Adrenal gland (tissue), 12 donors: ENCODE measurements around the gene OPCML. TPM values are rescaled to one million over a fixed set of nuclear protein-coding genes. Genes with fewer than 3 reads are reported as not detected.

ENCODE experiments used
- DNase-seq, 7 donors: peaks; one replicate each; pipeline ENCODE4 v3.0.0-alpha.2; 2019 to 2020
- H3K27ac ChIP-seq, 5 donors: fragments of 200-600 bp; sonication (generic) in 4 of 5; 1 replicate in 3 of 5; 2 replicates in 2 of 5; pipeline versions ENCODE4 v1.5.1 to v1.8.0; 2016 to 2020; ENCODE audit warnings: mild to moderate bottlenecking in 1 of 5
- H3K27me3 ChIP-seq: fragments of 200-600 bp; 2 replicates; pipeline ENCODE4 v1.8.0; 2021
- H3K36me3 ChIP-seq, 2 donors: fragments of 200-600 bp; replicated peaks in 1 of 2; 1 replicate in 1 of 2; 2 replicates in 1 of 2; pipeline versions ENCODE4 v1.5.1 to v1.8.0; 2018 to 2022
- H3K4me1 ChIP-seq, 2 donors: fragments of 200-600 bp; replicated peaks in 1 of 2; 1 replicate in 1 of 2; 2 replicates in 1 of 2; pipeline versions ENCODE4 v1.5.1 to v1.8.0; 2018 to 2021
- H3K4me3 ChIP-seq, 4 donors: fragments of 200-600 bp; sonication (generic) in 3 of 4; one replicate each; pipeline ENCODE4 v1.5.1; 2016 to 2018
- H3K9me3 ChIP-seq, 3 donors: fragments of 200-600 bp; sonication (generic) in 1 of 3; replicated peaks in 1 of 3; 1 replicate in 2 of 3; 2 replicates in 1 of 3; pipeline versions ENCODE4 v1.5.1 to v1.8.0; 2016 to 2021
- CTCF ChIP-seq, 6 experiments: fragments of 450-650 bp in 4 of 6; fragments of 200-600 bp in 2 of 6; sonication (generic) in 1 of 6; IDR thresholded peaks; 1 replicate in 5 of 6; 2 replicates in 1 of 6; pipeline versions ENCODE4 v1.5.1 to v1.8.0; 2016 to 2021; ENCODE audit warnings: antibody characterized with exemption in 6 of 6, mild to moderate bottlenecking in 2 of 6, moderate library complexity in 1 of 6
- POLR2A ChIP-seq, 2 donors: fragments of 450-650 bp; IDR thresholded peaks; one replicate each; pipeline ENCODE4 v1.6.1; 2017; ENCODE audit warnings: antibody characterized with exemption in 2 of 2, mild to moderate bottlenecking in 2 of 2, moderate library complexity in 1 of 2
- WGBS, 4 donors: extraction: QIAGEN DNeasy Blood & Tissue Kit in 2 of 4; methylation state at CpG; one replicate each; pipeline versions ENCODE4 v1.1.5 to v1.1.7; 2013 to 2017; 5-methylcytosine and 5-hydroxymethylcytosine counted together
- intact Hi-C, 2 donors: fragments of 100-400 bp; cut with DNase I; formaldehyde crosslinking; loops; one replicate each; pipeline versions ENCODE4 v1.14.1 to v1.15.0; 2022 to 2023
- polyA plus RNA-seq, 3 donors: library from polyadenylated mRNA; stranded (reverse); fragments of 200-250 nt in 2 of 3; fragments of 350-450 nt in 1 of 3; fragmentation: Illumina TruSeq in 1 of 3; extraction: RNeasy Lipid Tissue Mini Kit (QIAGEN cat#74804) in 1 of 3; gene quantifications; one replicate each; pipeline ENCODE4 v1.2.3, GENCODE V29; 2013 to 2014
- total RNA-seq, 9 donors: library from RNA; depleted of rRNA in 4 of 9; stranded (reverse); fragments of >200 nt in 4 of 9; fragments of 120-200 nt in 1 of 9; fragmentation: NEBNext Ultra II Directional in 1 of 9; extraction: Animal tissue kit (Norgen Biotek cat#: 25700) in 1 of 9; gene quantifications; one replicate each; pipeline versions ENCODE4 v1.1.0 to v1.2.4, GENCODE V29; 2013 to 2023
- donor health status: healthy with polysubstance abuse.
- donor health status: Bipolar disorder and iron deficiency.
- donor health status: DM: yes; HTN: yes; CAD: no.
- donor health status: DM: no; HTN: no; CAD: no.
- donor health status: DM: no; HTN: no; CAD: no.
- donor health status: DM: yes; HTN: yes; CAD: no.

Gene OPCML
- total and polyA plus RNA-seq, 12 donors: 0.10 to 5.5 (median 0.72) TPM; not detected in 5

DNA sequence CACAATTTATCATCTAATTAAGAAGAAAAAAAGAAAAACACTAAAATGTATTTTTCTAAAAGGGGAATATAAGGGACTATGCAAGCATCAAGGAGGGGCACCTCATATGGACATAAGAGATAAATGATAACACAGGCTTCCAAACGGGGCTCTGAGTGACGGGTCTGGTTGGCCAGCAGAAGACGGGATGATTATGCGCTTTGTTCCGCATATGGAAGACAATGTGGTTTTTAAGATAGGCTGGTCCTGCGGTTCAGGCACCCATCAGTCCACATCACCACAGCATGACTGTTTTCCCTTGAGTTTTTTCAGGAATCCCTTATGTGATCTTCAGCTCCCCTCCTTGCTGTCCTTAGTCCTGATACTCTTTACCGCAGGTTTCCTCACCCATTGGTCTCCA lies 404.6 kb downstream of the OPCML start:
- WGBS, 4 donors: 73 to 86% (median 78%) methylated on average over 7 of the region's 7 CpGs
- H3K4me3 ChIP-seq: no peak overlapping the region
- DNase-seq: no peak
- no peak overlapping the region for H3K27ac ChIP-seq
- TF ChIP-seq POLR2A (IDR thresholded peaks at IDR 0.05): no peak
- TF ChIP-seq CTCF (IDR thresholded peaks at IDR 0.05): no peak
- H3K4me1 ChIP-seq: no peaks in the 10 kb centered on the region
- intact Hi-C loops: no loop called here
- H3K9me3 ChIP-seq: no peaks in the 10 kb centered on the region
- H3K36me3 ChIP-seq: no peaks in the 10 kb centered on the region
- H3K27me3 ChIP-seq: no peaks in the 10 kb centered on the region

- whole genome bisulfite sequencing, 4 donors: 40 to 62% (median 59%) methylated on average over 4 of the region's 4 CpGs
Measured at GRCh38 chr11:133123796-133124195, 408.5 kb downstream of the OPCML start.

DNA sequence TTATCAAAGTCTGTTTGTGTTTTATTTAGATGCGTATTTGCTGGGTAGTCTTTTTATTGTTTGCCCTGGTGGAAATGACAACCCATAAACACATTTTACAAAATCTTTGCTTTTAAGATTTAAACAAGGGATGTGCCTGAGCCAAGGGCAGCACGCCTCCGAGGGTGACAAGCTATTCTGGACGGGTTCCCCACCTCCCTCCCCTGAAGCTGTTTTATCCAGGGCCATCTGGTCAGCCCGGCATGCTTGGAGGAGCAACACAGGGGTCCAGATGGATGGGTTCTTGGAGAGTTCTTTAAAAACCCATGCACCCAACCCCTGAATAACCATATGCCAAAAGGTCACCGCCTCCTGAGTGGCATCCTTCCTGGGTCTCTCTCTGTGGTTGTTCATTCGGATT lies 408.9 kb downstream of the OPCML start:
- H3K4me1 ChIP-seq: no peaks in the 10 kb centered on the region
- 47 to 53% (median 51%) methylated on average over 7 of the region's 7 CpGs for WGBS, 4 donors
- H3K4me3 ChIP-seq: no peak overlapping the region
- no peak for DNase-seq
- H3K9me3 ChIP-seq: no peaks in the 10 kb centered on the region
- TF ChIP-seq CTCF (IDR thresholded peaks at IDR 0.05) (no peak), POLR2A (IDR thresholded peaks at IDR 0.05) (no peak)
- H3K27me3 ChIP-seq: peaks cover 6% of the 10 kb centered on the region
- no peaks in the 10 kb centered on the region for H3K36me3 ChIP-seq
- intact Hi-C loops: no loop called here
- H3K27ac ChIP-seq: no peak overlapping the region

More at GRCh38 chr11:133123796-133124195, 408.5 kb downstream of the OPCML start:
- Histone ChIP-seq H3K4me3 (no peak overlapping the region), H3K9me3 (no peaks in the 10 kb centered on the region), H3K27ac (no peak overlapping the region), H3K4me1 (no peaks in the 10 kb centered on the region), H3K27me3 (peaks cover 6% of the 10 kb centered on the region), H3K36me3 (no peaks in the 10 kb centered on the region)
- no peak for DNase-seq
- TF ChIP-seq POLR2A (IDR thresholded peaks at IDR 0.05) (no peak), CTCF (IDR thresholded peaks at IDR 0.05) (no peak)
- intact Hi-C loops: no loop called here

GRCh38 chr11:133122256-133122655 lies 410.0 kb downstream of the OPCML start:
- Histone ChIP-seq H3K9me3 (no peaks in the 10 kb centered on the region), H3K36me3 (no peaks in the 10 kb centered on the region), H3K4me3 (no peak overlapping the region), H3K27me3 (peaks cover 6% of the 10 kb centered on the region), H3K27ac (no peak overlapping the region), H3K4me1 (no peaks in the 10 kb centered on the region)
- TF ChIP-seq POLR2A (IDR thresholded peaks at IDR 0.05) (no peak), CTCF (IDR thresholded peaks at IDR 0.05) (no peak)
- intact Hi-C loops: no loop called here
- DNase-seq: no peak
- WGBS, 4 donors: 10 to 48% (median 22%) methylated on average over 3 of the region's 3 CpGs
